WI38 (cell line): ENCODE measurements around the gene NELFB.

Experiments used
- H3K4me3 ChIP-seq: 2 replicates; pipeline ENCODE4 v1.5.1; 2011; ENCODE audit warnings: low read depth, mild to moderate bottlenecking, control low read depth, low read length
- TF ChIP-seq, protein P1 (sequence below): IDR thresholded peaks from 2 replicates; pipeline ENCODE4 v1.5.1; 2012; ENCODE audit warnings: low read depth, mild to moderate bottlenecking, control low read depth, low read length

Gene NELFB

DNA sequence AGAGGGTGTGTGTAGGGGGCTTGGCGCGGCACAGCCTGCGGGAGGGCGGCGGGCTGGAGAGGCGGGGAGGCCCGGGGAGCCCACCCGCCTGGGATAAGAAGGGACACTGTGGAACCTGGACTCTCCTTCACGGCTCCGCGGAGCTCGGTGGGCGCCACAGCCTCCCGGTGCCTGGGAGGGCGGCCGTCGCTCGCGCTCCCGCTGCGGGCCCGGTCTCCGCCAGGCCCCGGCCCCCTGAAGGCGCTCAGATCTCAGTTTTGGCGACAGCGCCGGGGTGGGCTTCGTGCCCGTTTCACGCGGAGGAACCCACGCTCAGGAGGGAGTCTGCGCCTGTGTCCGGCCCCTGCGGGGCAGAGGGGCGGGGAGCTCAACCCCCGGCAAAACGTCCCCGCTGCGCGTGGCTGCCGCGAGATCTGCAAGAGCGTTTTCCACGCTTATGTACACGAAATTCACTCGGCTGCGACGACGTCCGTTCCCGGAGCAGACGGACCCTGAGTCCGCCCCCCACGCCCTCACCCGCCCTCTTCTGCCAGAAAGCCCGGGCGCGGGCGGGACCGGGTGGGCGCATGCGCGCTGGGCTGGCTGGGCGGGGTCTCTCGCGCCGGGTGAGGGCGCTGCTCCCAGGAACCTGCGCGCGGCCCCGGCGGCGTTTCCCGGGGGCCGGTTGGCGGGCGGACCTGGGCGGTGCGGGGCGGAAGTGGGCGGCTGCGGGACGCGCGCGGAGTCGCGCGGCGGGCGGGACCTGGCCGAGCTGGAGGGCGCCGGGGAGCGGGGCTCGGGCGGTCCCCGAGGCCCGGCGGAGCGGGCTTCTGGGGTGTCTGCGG, at the start of gene NELFB:
TSS of gene NELFB (plus strand) at position 704 of the 824 bp plus-strand sequence.
- TF ChIP-seq, protein P1, sequence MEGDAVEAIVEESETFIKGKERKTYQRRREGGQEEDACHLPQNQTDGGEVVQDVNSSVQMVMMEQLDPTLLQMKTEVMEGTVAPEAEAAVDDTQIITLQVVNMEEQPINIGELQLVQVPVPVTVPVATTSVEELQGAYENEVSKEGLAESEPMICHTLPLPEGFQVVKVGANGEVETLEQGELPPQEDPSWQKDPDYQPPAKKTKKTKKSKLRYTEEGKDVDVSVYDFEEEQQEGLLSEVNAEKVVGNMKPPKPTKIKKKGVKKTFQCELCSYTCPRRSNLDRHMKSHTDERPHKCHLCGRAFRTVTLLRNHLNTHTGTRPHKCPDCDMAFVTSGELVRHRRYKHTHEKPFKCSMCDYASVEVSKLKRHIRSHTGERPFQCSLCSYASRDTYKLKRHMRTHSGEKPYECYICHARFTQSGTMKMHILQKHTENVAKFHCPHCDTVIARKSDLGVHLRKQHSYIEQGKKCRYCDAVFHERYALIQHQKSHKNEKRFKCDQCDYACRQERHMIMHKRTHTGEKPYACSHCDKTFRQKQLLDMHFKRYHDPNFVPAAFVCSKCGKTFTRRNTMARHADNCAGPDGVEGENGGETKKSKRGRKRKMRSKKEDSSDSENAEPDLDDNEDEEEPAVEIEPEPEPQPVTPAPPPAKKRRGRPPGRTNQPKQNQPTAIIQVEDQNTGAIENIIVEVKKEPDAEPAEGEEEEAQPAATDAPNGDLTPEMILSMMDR, result no peak
- peak within 1 kb of the TSS; percentile 93 for H3K4me3 ChIP-seq

DNA sequence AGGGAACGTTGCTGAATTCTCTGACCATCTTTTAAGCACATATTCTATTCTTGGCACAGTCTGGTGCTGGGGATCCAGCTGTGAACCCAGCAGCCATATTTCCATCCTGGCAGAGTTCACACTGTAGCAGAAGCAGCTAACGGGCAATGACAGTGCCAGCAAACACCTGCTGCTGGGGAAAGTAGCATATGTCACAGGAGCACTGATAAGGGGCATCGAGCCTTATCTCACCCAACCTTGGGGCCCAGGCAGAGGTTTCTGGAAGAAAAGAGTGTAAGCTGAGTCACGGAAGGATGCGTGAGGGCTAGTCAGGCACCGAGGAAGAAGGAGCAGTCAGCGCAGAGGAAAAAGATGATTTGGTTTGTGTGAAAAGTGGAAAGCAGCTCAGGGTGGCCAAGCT, 48.5 kb upstream of the NELFB start:
- H3K4me3 ChIP-seq, result peak overlapping the region; percentile 95
- TF ChIP-seq, protein P1, result no peak

DNA sequence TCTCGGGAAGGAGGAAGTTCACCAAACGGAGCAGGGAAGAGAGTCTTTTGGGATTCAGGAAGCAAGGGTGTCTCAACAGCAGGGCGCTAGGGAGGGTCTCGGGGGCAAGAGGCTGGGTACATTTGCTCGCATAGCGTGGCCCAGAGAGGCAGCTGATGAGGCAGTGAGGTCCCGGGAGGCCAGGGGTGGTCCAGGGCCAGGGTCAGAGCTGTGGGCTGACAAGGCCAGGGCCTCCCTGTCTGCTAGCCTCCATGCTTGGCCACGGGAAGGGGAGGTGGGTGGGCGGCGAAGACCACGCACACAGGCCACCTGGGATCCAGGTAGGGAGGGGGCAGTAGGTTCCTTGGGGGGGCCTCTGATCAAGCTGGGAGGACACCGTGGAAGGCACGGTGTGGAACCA, 43.6 kb upstream of the NELFB start:
- TF ChIP-seq, protein P1, result no peak

DNA sequence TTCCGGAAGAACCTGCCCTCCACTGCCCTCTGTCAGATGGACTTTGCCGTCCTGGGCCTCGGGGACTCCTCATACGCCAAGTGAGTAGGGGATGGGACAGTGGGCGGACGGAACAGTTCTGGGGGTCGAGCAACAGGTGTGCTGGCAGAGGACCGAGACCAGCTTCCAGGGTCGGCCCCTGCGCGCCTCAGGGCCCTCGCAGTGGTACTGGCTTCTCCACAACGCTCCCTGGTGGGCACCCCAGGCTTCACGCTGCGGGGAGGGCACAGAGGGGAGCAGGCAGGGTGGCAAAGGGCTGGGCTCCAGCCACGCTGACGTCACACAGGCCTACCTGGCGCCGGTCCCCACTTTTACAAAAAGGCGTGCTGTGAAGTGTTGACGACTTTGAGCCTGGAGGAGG, 42.6 kb upstream of the NELFB start:
- H3K4me3 ChIP-seq, result no peak overlapping the region

More for the DNA sequence above, 43.6 kb upstream of the NELFB start:
- H3K4me3 ChIP-seq, result no peak overlapping the region

DNA sequence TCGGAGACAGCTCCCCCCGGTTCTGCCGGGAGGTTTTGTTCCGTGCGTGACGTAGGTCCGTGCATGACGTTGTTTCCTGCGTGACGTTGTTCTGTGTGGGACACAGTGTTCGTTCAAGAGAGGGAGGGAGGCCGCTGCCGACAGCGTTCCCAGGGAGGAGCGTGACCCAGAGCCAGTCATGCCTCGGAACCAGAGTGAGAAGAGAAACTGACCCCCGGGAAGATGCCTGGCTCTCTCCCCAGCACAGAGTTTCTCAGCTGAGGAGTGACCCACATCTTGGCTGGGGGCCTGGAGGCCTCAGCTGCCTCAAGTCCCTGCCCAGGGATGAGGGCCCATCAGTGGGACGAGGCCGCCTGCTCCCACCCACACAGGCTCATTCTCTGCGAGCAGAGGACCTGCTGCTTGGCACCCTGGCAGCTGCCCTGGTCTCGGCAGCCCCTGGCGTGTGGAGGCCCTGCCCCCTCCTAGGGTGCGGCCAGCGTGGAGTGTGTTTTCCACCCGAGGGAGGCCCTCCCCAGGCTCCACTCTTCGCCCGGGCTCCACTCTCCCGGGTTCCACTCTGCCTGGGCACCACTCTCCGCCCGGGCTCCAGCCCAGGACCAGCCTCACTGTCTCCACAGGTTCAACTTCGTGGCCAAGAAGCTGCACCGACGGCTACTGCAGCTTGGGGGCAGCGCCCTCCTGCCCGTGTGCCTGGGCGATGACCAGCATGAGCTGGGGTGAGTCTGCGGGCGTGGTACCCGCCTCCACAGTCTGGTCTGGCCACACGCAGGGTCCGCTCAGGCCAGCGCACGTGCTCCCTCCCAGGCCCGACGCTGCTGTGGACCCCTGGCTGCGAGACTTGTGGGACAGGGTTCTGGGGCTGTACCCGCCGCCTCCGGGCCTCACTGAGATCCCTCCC, 41.7 kb upstream of the NELFB start:
- TF ChIP-seq, protein P1, result no peak
- H3K4me3 ChIP-seq, result no peak overlapping the region

More for the DNA sequence above, 42.6 kb upstream of the NELFB start:
- TF ChIP-seq, protein P1, result no peak

DNA sequence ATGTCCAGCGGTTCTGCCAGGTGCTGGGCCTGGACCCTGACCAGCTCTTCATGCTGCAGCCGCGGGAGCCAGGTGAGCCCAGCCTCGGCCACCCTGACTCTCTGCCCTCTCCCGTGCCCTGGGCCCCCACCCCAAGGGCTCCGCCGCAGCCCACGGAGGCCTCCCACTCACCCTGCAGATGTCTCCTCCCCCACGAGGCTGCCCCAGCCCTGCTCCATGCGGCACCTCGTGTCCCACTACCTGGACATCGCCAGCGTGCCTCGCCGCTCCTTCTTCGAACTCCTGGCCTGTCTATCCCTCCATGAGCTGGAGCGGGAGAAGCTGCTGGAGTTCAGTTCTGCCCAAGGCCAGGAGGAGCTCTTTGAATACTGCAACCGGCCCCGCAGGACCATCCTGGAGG, 40.5 kb upstream of the NELFB start:
- TF ChIP-seq, protein P1, result no peak
- H3K4me3 ChIP-seq, result no peak overlapping the region
